CD14-positive monocyte (primary cell): ENCODE results near the gene AKAP6. TPM values are rescaled to one million over a fixed set of nuclear protein-coding genes. Genes with fewer than 3 reads are reported as not detected.
"Not testable (repeated sequence)": the region's sequence is repeated elsewhere in the genome, so short reads cannot be mapped to it uniquely, and the experiment has no call there.

Source experiments
- DNase-seq, 3 donors: peaks; one replicate each; pipeline ENCODE4 v3.0.0-alpha.2; 2011 to 2022
- H2AFZ ChIP-seq: 2 replicates; pipeline ENCODE4 v1.6.0; 2012; ENCODE audit warnings: mild to moderate bottlenecking, low read depth, low read length, inconsistent platforms; ENCODE audit not compliant: insufficient read depth, poor library complexity, severe bottlenecking
- H3K27ac ChIP-seq, 2 donors: 1 replicate in 1 of 2; 2 replicates in 1 of 2; pipeline ENCODE4 v1.5.1; 2012 to 2013; ENCODE audit warnings: low read length in 2 of 2, control low read depth in 1 of 2, inconsistent platforms in 1 of 2, low read depth in 1 of 2, mild to moderate bottlenecking in 1 of 2
- H3K27me3 ChIP-seq, 2 donors: one replicate each; pipeline versions ENCODE4 v1.6.0 to v1.6.1; 2011 to 2013; ENCODE audit warnings: low read length in 2 of 2; ENCODE audit not compliant: control insufficient read depth in 2 of 2, insufficient read depth in 2 of 2
- H3K36me3 ChIP-seq, 2 donors: replicated peaks in 1 of 2; 1 replicate in 1 of 2; 2 replicates in 1 of 2; pipeline versions ENCODE4 v1.5.1 to v1.6.1; 2012 to 2013; ENCODE audit warnings: low read length in 2 of 2, control low read depth in 1 of 2, inconsistent platforms in 1 of 2, mild to moderate bottlenecking in 1 of 2; ENCODE audit not compliant: insufficient read depth in 2 of 2, control insufficient read depth in 1 of 2
- H3K4me1 ChIP-seq, 2 donors: 1 replicate in 1 of 2; 2 replicates in 1 of 2; pipeline versions ENCODE4 v1.5.1 to v1.6.1; 2012 to 2013; ENCODE audit warnings: low read length in 2 of 2, control low read depth in 1 of 2, inconsistent platforms in 1 of 2, mild to moderate bottlenecking in 1 of 2, moderate library complexity in 1 of 2; ENCODE audit not compliant: insufficient read depth in 2 of 2, control insufficient read depth in 1 of 2
- H3K4me2 ChIP-seq: replicated peaks from 2 replicates; pipeline ENCODE3; 2012; ENCODE audit warnings: low read length, moderate library complexity, mild to moderate bottlenecking; ENCODE audit not compliant: poor library complexity, severe bottlenecking; ENCODE audit errors: extremely low read depth
- H3K4me3 ChIP-seq, 3 experiments: fragments of 200-600 bp in 1 of 3; sonication (generic) in 1 of 3; replicated peaks in 1 of 3; 1 replicate in 2 of 3; 2 replicates in 1 of 3; pipeline ENCODE4 v1.5.1; 2011 to 2013; ENCODE audit warnings: low read length in 3 of 3, mild to moderate bottlenecking in 3 of 3, control low read depth in 2 of 3, low read depth in 2 of 3, inconsistent platforms in 1 of 3, moderate library complexity in 1 of 3
- H3K79me2 ChIP-seq: 2 replicates; pipeline ENCODE4 v1.6.0; 2012; ENCODE audit warnings: mild to moderate bottlenecking, control low read depth, inconsistent platforms, low read length, moderate library complexity; ENCODE audit not compliant: insufficient read depth
- H3K9ac ChIP-seq: 2 replicates; pipeline ENCODE4 v1.6.0; 2017; ENCODE audit warnings: low read length, mild to moderate bottlenecking; ENCODE audit not compliant: insufficient read depth, poor library complexity, severe bottlenecking
- H3K9me3 ChIP-seq, 2 donors: replicated peaks in 1 of 2; 1 replicate in 1 of 2; 2 replicates in 1 of 2; pipeline versions ENCODE4 v1.5.1 to v1.6.1; 2012 to 2013; ENCODE audit warnings: low read length in 2 of 2, control low read depth in 1 of 2; ENCODE audit not compliant: control insufficient read depth in 1 of 2, insufficient read depth in 1 of 2
- H4K20me1 ChIP-seq: 2 replicates; pipeline ENCODE4 v1.6.0; 2012; ENCODE audit warnings: mild to moderate bottlenecking, low read length, control low read depth, moderate library complexity; ENCODE audit not compliant: insufficient read depth
- H3K27ac Mint-ChIP-seq, 7 donors: one replicate each; pipeline ENCODE4 v1.8.0; 2020; ENCODE audit warnings: mild to moderate bottlenecking in 7 of 7, mixed read lengths in 7 of 7, moderate library complexity in 6 of 7, inconsistent platforms in 2 of 7
- H3K27me3 Mint-ChIP-seq, 3 donors: one replicate each; pipeline ENCODE4 v1.8.0; 2021 to 2022; ENCODE audit warnings: low read depth in 3 of 3, mild to moderate bottlenecking in 3 of 3, mixed read lengths in 3 of 3, moderate library complexity in 3 of 3, inconsistent platforms in 1 of 3
- H3K36me3 Mint-ChIP-seq, 2 donors: one replicate each; pipeline ENCODE4 v1.8.0; 2020; ENCODE audit warnings: mixed read lengths in 2 of 2, inconsistent platforms in 1 of 2, mild to moderate bottlenecking in 1 of 2
- H3K4me1 Mint-ChIP-seq: one replicate; pipeline ENCODE4 v1.8.0; 2020; ENCODE audit warnings: mild to moderate bottlenecking, mixed read lengths
- H3K4me3 Mint-ChIP-seq, 2 donors: one replicate each; pipeline ENCODE4 v1.8.0; 2020; ENCODE audit warnings: mild to moderate bottlenecking in 2 of 2, mixed read lengths in 2 of 2, moderate library complexity in 1 of 2
- H3K9me3 Mint-ChIP-seq, 7 donors: one replicate each; pipeline ENCODE4 v1.8.0; 2020 to 2022; ENCODE audit warnings: mixed read lengths in 7 of 7, mild to moderate bottlenecking in 6 of 7, moderate library complexity in 6 of 7, inconsistent platforms in 2 of 7
- WGBS: methylation state at CpG from one replicate; pipeline ENCODE4 v1.1.5; 2013; ENCODE audit warnings: missing lambda C conversion rate; ENCODE audit not compliant: insufficient coverage; 5-methylcytosine and 5-hydroxymethylcytosine counted together
- intact Hi-C, 2 donors: fragments of 100-400 bp; cut with micrococcal nuclease; formaldehyde crosslinking; loops; one replicate each; pipeline versions ENCODE4 v1.15.0 to v1.15.1; 2023
- polyA plus RNA-seq, 3 donors: library from polyadenylated mRNA; depleted of rRNA in 1 of 3; unstranded in 2 of 3; stranded (reverse) in 1 of 3; fragments of 300-500 nt in 2 of 3; fragments of >200 nt in 1 of 3; fragmentation: Illumina TruSeq in 2 of 3; gene quantifications; 1 replicate in 2 of 3; 2 replicates in 1 of 3; pipeline ENCODE4 v1.2.3, GENCODE V29; 2012 to 2021
- TF ChIP-seq, protein P1 (sequence below): fragments of 200-600 bp; IDR thresholded peaks from one replicate; pipeline ENCODE4 v1.8.0; 2022; ENCODE audit warnings: antibody characterized with exemption, mild to moderate bottlenecking

AKAP6 gene
- polyA plus RNA-seq, 3 donors: not detected

GRCh38 chr14:32460267-32460666 is 131.2 kb downstream of the AKAP6 start:
- Histone ChIP-seq H3K79me2 (no peaks in the 10 kb centered on the region), H3K4me2 (no peak overlapping the region), H3K27me3 (no peaks in the 10 kb centered on the region), H3K36me3 (no peaks in the 10 kb centered on the region), H3K4me1 (no peaks in the 10 kb centered on the region), H3K4me3 (no peak overlapping the region), H3K9me3 (peaks cover 0 to 8% of the 10 kb centered on the region in 2 donors), H3K27ac (no peak overlapping the region), H4K20me1 (no peaks in the 10 kb centered on the region), H3K9ac (no peak overlapping the region), H2AFZ (no peak overlapping the region)
- no peak overlapping the region for H3K4me3 Mint-ChIP-seq
- no peak overlapping the region for H3K27ac Mint-ChIP-seq
- TF ChIP-seq, protein P1, sequence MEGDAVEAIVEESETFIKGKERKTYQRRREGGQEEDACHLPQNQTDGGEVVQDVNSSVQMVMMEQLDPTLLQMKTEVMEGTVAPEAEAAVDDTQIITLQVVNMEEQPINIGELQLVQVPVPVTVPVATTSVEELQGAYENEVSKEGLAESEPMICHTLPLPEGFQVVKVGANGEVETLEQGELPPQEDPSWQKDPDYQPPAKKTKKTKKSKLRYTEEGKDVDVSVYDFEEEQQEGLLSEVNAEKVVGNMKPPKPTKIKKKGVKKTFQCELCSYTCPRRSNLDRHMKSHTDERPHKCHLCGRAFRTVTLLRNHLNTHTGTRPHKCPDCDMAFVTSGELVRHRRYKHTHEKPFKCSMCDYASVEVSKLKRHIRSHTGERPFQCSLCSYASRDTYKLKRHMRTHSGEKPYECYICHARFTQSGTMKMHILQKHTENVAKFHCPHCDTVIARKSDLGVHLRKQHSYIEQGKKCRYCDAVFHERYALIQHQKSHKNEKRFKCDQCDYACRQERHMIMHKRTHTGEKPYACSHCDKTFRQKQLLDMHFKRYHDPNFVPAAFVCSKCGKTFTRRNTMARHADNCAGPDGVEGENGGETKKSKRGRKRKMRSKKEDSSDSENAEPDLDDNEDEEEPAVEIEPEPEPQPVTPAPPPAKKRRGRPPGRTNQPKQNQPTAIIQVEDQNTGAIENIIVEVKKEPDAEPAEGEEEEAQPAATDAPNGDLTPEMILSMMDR: no peak
- WGBS: 100% methylated on average over 3 of the region's 4 CpGs
- no peaks in the 10 kb centered on the region for H3K36me3 Mint-ChIP-seq
- DNase-seq: no peak
- intact Hi-C loops: no loop called here
- no peaks in the 10 kb centered on the region for H3K4me1 Mint-ChIP-seq
- peaks cover 0 to 14% (median 12%) of the 10 kb centered on the region in 7 donors for H3K9me3 Mint-ChIP-seq
- H3K27me3 Mint-ChIP-seq: peaks cover 0 to 3% (median 3%) of the 10 kb centered on the region in 3 donors

DNA sequence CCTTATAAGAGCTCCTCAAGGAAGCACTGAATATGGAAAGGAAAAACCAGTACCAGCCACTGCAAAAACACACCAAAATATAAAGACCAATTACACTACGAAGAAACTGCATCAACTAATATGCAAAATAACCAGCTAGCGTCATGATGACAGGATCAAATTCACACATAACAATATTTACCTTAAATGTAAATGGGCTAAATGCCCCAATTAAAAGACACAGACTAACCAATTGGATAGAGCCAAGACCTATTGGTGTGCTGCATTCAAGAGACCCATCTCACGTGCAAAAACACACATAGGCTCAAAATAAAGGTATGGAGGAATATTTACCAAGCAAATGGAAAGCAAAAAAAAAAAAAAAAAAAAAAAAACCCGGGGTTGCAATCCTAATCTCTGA is 133.5 kb downstream of the AKAP6 start:
- H3K9me3 ChIP-seq, H3K27ac ChIP-seq, H4K20me1 ChIP-seq, H3K4me1 Mint-ChIP-seq, H3K4me3 Mint-ChIP-seq, H3K27me3 Mint-ChIP-seq, H3K4me3 ChIP-seq, H3K36me3 ChIP-seq, H3K79me2 ChIP-seq, H3K9ac ChIP-seq, H3K27ac Mint-ChIP-seq, DNase-seq, H3K4me1 ChIP-seq, H2AFZ ChIP-seq, intact Hi-C loops, H3K27me3 ChIP-seq, H3K4me2 ChIP-seq, H3K36me3 Mint-ChIP-seq: not testable (repeated sequence)
- peaks cover 0 to 14% (median 9%) of the 10 kb centered on the region in 7 donors for H3K9me3 Mint-ChIP-seq
- 100% methylated on average over 3 of the region's 4 CpGs for WGBS
